A549 (cell line): ENCODE measurements around the gene DOK1. TPM values are rescaled to one million over a fixed set of nuclear protein-coding genes. Genes with fewer than 3 reads are reported as not detected.
"Not testable (repeated sequence)": the region's sequence is repeated elsewhere in the genome, so short reads cannot be mapped to it uniquely, and the experiment has no call there.

ENCODE experiments used
- ATAC-seq, 2 experiments: fragments of 200-7000 bp in 1 of 2; fragments of >200 bp in 1 of 2; cut with Nextera tagmentation in 1 of 2; cut with Tn5 transposase in 1 of 2; 3 replicates each; pipeline versions ENCODE4 v1.8.0 to v1.9.1; 2018 to 2020; ENCODE audit warnings: mild to moderate bottlenecking in 1 of 2, moderate library complexity in 1 of 2
- CTCF ChIA-PET: fragments of 300-600 bp; sonication (Branson Sonifier 250); formaldehyde crosslinking; extraction: SDS; loops from one replicate; lab custom pipeline; 2021; ENCODE audit warnings: antibody characterized with exemption, inconsistent platforms; lab: Yijun Ruan, JAX
- POLR2A ChIA-PET: fragments of 350-600 bp; formaldehyde crosslinking; extraction: SDS; loops from one replicate; lab custom pipeline; 2021; ENCODE audit warnings: antibody characterized with exemption, inconsistent platforms; lab: Yijun Ruan, JAX
- DNase-seq, 2 experiments: peaks; one replicate each; pipeline versions ENCODE4 v3.0.0 to v3.0.0-alpha.2; 2011 to 2016; ENCODE audit warnings: low read depth in 1 of 2, low spot score in 1 of 2
- FAIRE-seq: peaks from 2 replicates; lab custom pipeline; 2011; peaks lifted over from hg19 to GRCh38; lab: Jason Lieb, UNC
- H3K27ac ChIP-seq, 2 experiments: fragments of >200 bp; sonication (Bioruptor Twin); formaldehyde crosslinking; 3 replicates each; pipeline ENCODE4 v1.5.1; 2016 to 2017
- H3K4me1 ChIP-seq: fragments of >200 bp; sonication (Bioruptor Twin); formaldehyde crosslinking; 3 replicates; pipeline ENCODE4 v1.6.1; 2016
- H3K4me2 ChIP-seq: fragments of >200 bp; sonication (Bioruptor Twin); formaldehyde crosslinking; 3 replicates; pipeline ENCODE4 v1.6.1; 2016
- H3K4me3 ChIP-seq: fragments of >200 bp; sonication (Bioruptor Twin); formaldehyde crosslinking; 3 replicates; pipeline ENCODE4 v1.5.1; 2016
- H3K9me3 ChIP-seq: fragments of >200 bp; sonication (Bioruptor Twin); formaldehyde crosslinking; 3 replicates; pipeline ENCODE4 v1.6.1; 2016
- BHLHE40 ChIP-seq: IDR thresholded peaks from 2 replicates; pipeline ENCODE4 v1.6.1; 2012; ENCODE audit warnings: low read depth, low read length, inconsistent platforms
- CBX8 ChIP-seq: fragments of 200-600 bp; sonication (generic); IDR thresholded peaks from 2 replicates; pipeline ENCODE4 v1.6.1; 2016
- CHD2 ChIP-seq: fragments of 150-350 bp; IDR thresholded peaks from 2 replicates; pipeline ENCODE4 v1.6.1; 2014; ENCODE audit warnings: low read length; ENCODE audit not compliant: partially characterized antibody
- CHD4 ChIP-seq: fragments of 200-600 bp; sonication (generic); IDR thresholded peaks from 2 replicates; pipeline ENCODE4 v1.6.1; 2016; ENCODE audit warnings: antibody characterized with exemption, mild to moderate bottlenecking, borderline replicate concordance
- EHF ChIP-seq: fragments of 250-450 bp; sonication (Bioruptor Pico); IDR thresholded peaks from 2 replicates; pipeline ENCODE4 v1.5.0; 2020; ENCODE audit warnings: mild to moderate bottlenecking
- EHMT2 ChIP-seq: fragments of 200-600 bp; sonication (generic); IDR thresholded peaks from 2 replicates; pipeline ENCODE4 v1.6.1; 2016; ENCODE audit warnings: antibody characterized with exemption, low read depth, mild to moderate bottlenecking, moderate library complexity
- EP300 ChIP-seq, 2 experiments: fragments of >200 bp; sonication (Bioruptor Twin); formaldehyde crosslinking; IDR thresholded peaks; 2 replicates in 1 of 2; 3 replicates in 1 of 2; pipeline ENCODE4 v1.6.1; 2016 to 2017
- ESRRA ChIP-seq: fragments of 150-350 bp; IDR thresholded peaks from 2 replicates; pipeline ENCODE4 v1.6.1; 2014; ENCODE audit warnings: mild to moderate bottlenecking, low read length, borderline replicate concordance
- FOXS1 ChIP-seq: fragments of 250-450 bp; sonication (Bioruptor Pico); IDR thresholded peaks from 2 replicates; pipeline ENCODE4 v1.5.0; 2020; ENCODE audit warnings: mild to moderate bottlenecking, moderate library complexity
- GATA3 ChIP-seq: IDR thresholded peaks from 2 replicates; pipeline ENCODE4 v1.6.1; 2012; ENCODE audit warnings: borderline replicate concordance
- HEYL ChIP-seq: fragments of 250-450 bp; sonication (Bioruptor Pico); IDR thresholded peaks from 2 replicates; pipeline ENCODE4 v1.8.0; 2021; ENCODE audit warnings: mild to moderate bottlenecking, moderate library complexity
- JUNB ChIP-seq: fragments of >200 bp; sonication (Bioruptor Twin); formaldehyde crosslinking; IDR thresholded peaks from 2 replicates; pipeline ENCODE4 v1.6.1; 2016
- MAFK ChIP-seq: fragments of 450-650 bp; IDR thresholded peaks from 2 replicates; pipeline ENCODE4 v1.6.1; 2014; ENCODE audit not compliant: partially characterized antibody
- MAZ ChIP-seq: fragments of 150-350 bp; IDR thresholded peaks from 2 replicates; pipeline ENCODE4 v1.6.1; 2014; ENCODE audit warnings: antibody characterized with exemption, low read depth, low read length, borderline replicate concordance
- NFE2L2 ChIP-seq: fragments of 150-350 bp; conservative IDR thresholded peaks from 2 replicates; pipeline ENCODE4 v1.6.1; 2014; ENCODE audit warnings: low read length
- NR3C1 ChIP-seq: fragments of >200 bp; sonication (Bioruptor Twin); formaldehyde crosslinking; IDR thresholded peaks from 3 replicates; pipeline ENCODE4 v1.6.1; 2017
- PHF8 ChIP-seq: fragments of 200-600 bp; sonication (generic); IDR thresholded peaks from 2 replicates; pipeline ENCODE4 v1.6.1; 2016; ENCODE audit warnings: low read depth, mild to moderate bottlenecking, antibody characterized with exemption, moderate library complexity, borderline replicate concordance
- POLR2A ChIP-seq: IDR thresholded peaks from 2 replicates; pipeline ENCODE4 v1.6.1; 2012; ENCODE audit warnings: mild to moderate bottlenecking, low read length
- RCOR1 ChIP-seq: fragments of 150-350 bp; IDR thresholded peaks from 2 replicates; pipeline ENCODE4 v1.6.1; 2014; ENCODE audit warnings: antibody characterized with exemption, low read length, low read depth
- ZNF302 ChIP-seq: fragments of 250-450 bp; sonication (Bioruptor Pico); IDR thresholded peaks from 2 replicates; pipeline ENCODE4 v1.9.0; 2021; ENCODE audit warnings: inconsistent platforms, mild to moderate bottlenecking, moderate library complexity
- ZSCAN20 ChIP-seq: fragments of 250-450 bp; sonication (Bioruptor Pico); IDR thresholded peaks from 2 replicates; pipeline ENCODE4 v1.8.0; 2022; ENCODE audit warnings: mild to moderate bottlenecking, moderate library complexity
- whole genome bisulfite sequencing: methylation state at CpG from one replicate; pipeline ENCODE4 v1.1.6; 2017; ENCODE audit errors: missing lambda C conversion rate; 5-methylcytosine and 5-hydroxymethylcytosine counted together
- polyA plus RNA-seq, 4 experiments: library from polyadenylated mRNA; depleted of rRNA in 3 of 4; stranded (reverse); fragments of >200 nt; fragmentation: RNase III in 1 of 4; extraction: RNeasy Plus Mini Kit Qiagen cat#74134 plus additional on column Dnase treatment in 1 of 4; gene quantifications; 2 replicates in 3 of 4; 3 replicates in 1 of 4; pipeline ENCODE4 v1.2.3, GENCODE V29; 2011 to 2017
- TF ChIP-seq, protein P1 (sequence below): IDR thresholded peaks from 2 replicates; pipeline ENCODE4 v1.6.1; 2012
- TF ChIP-seq, protein P2 (sequence below): fragments of >200 bp; sonication (Bioruptor Twin); formaldehyde crosslinking; IDR thresholded peaks from 3 replicates; pipeline ENCODE4 v1.6.1; 2016
- TF ChIP-seq, protein P3 (sequence below): fragments of 250-450 bp; sonication (Bioruptor Pico); IDR thresholded peaks from 2 replicates; pipeline ENCODE4 v1.5.0; 2021; ENCODE audit warnings: mild to moderate bottlenecking, moderate library complexity, borderline replicate concordance
- TF ChIP-seq, protein P4 (sequence below): fragments of 150-350 bp; IDR thresholded peaks from 2 replicates; pipeline ENCODE4 v1.6.1; 2014; ENCODE audit warnings: low read depth, mild to moderate bottlenecking, low read length
- TF ChIP-seq, protein P5 (sequence below): fragments of 450-650 bp; IDR thresholded peaks from 2 replicates; pipeline ENCODE4 v1.6.1; 2014; ENCODE audit warnings: antibody characterized with exemption

The DOK1 gene
- polyA plus RNA-seq, 2 of the 4 experiments (the other 2 are of a cell fraction) = 4.0 to 5.0 TPM

DNA sequence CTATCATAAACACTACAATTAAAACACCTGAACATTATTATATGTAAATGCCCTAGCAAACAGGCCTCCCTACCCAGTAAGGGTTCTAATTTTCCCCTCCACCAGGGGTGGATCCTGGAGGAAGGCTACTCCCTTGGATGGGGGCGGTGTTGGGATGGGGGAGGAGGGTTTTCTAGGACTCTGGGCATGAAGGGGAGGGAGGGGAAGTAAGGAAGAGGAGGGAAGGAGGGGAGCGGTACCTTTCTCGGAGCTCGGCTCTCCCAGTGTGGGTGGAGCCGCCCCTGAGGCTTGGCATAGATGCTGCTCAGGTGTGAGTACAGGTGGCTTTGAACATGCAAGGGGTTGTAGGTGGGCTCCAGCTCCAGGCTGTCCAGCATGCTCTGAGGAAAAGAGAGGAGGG, 5.4 kb downstream of the DOK1 start:
- Histone ChIP-seq H3K4me2 (no peak overlapping the region), H3K4me1 (no peaks in the 10 kb centered on the region), H3K4me3 (no peak overlapping the region), H3K27ac (no peak overlapping the region), H3K9me3 (no peaks in the 10 kb centered on the region)
- WGBS = 75% methylated on average over 4 of the region's 5 CpGs
- DNase-seq (no peak), ATAC-seq (no peak), FAIRE-seq (no peak)
- TF ChIP-seq GATA3 (no peak), MAZ (no peak), EHMT2 (no peak), CHD4 (no peak), EHF (CRISPR knock-in tag) (no peak), BHLHE40 (no peak), PHF8 (no peak), POLR2A (no peak), FOXS1 (no peak), CBX8 (no peak), ESRRA (no peak)
- TF ChIP-seq, protein P1, sequence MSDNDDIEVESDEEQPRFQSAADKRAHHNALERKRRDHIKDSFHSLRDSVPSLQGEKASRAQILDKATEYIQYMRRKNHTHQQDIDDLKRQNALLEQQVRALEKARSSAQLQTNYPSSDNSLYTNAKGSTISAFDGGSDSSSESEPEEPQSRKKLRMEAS = no peak
- TF ChIP-seq, protein P2, sequence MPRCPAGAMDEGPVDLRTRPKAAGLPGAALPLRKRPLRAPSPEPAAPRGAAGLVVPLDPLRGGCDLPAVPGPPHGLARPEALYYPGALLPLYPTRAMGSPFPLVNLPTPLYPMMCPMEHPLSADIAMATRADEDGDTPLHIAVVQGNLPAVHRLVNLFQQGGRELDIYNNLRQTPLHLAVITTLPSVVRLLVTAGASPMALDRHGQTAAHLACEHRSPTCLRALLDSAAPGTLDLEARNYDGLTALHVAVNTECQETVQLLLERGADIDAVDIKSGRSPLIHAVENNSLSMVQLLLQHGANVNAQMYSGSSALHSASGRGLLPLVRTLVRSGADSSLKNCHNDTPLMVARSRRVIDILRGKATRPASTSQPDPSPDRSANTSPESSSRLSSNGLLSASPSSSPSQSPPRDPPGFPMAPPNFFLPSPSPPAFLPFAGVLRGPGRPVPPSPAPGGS = no peak
- TF ChIP-seq, protein P3, sequence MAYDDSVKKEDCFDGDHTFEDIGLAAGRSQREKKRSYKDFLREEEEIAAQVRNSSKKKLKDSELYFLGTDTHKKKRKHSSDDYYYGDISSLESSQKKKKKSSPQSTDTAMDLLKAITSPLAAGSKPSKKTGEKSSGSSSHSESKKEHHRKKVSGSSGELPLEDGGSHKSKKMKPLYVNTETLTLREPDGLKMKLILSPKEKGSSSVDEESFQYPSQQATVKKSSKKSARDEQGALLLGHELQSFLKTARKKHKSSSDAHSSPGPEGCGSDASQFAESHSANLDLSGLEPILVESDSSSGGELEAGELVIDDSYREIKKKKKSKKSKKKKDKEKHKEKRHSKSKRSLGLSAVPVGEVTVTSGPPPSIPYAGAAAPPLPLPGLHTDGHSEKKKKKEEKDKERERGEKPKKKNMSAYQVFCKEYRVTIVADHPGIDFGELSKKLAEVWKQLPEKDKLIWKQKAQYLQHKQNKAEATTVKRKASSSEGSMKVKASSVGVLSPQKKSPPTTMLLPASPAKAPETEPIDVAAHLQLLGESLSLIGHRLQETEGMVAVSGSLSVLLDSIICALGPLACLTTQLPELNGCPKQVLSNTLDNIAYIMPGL (CRISPR knock-in tag) = no peak
- ChIA-PET CTCF (interaction anchor here (1.3 to 8.6 kb wide), 3 partner anchors 27 to 76 kb away, joined by 3 to 63 read pairs (median 6); partner anchors contain the start of genes CCDC142 and TTC31), POLR2A (no interaction called here)

DNA sequence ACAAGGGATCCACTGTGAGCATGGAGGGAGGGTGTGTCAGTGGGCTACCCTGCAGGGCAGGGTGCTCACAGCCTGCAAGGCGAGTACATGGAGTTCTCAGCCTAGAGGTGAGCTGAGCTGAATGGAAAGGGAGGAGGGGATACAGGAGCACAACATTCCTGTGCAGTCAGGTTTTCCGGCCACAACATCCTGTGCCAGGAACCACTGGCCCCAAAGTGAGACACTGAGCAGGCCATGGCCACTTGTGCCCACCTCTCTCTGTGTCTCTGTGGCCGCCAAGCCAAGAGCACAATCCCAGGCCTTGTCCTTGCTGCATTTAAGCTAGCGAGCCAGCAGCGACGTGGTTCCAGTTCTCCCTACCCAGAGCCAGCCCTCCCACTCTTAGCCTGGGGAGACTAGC, 6.1 kb downstream of the DOK1 start:
- no peak for FAIRE-seq
- H3K4me1 ChIP-seq = no peaks in the 10 kb centered on the region
- WGBS = 71% methylated on average over 6 of the region's 6 CpGs

DNA sequence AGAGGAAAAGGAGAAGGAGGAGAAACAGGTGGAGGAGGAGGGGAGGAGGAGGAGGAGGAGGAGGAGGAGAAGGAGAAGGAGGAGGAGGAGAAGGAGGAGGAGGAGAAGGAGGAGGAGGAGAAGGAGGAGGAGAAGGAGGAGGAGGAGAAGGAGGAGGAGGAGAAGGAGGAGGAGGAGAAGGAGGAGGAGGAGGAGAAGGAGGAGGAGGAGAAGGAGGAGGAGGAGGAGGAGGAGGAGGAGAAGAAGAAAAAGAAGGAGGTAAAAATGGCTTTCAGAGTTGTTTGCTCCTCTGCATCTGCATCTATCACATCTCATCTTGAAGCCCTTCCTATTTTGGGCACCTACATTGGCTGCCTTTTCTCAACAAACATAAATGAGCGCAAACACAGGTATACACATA, 6.5 kb downstream of the DOK1 start:
- H3K27ac ChIP-seq, POLR2A ChIA-PET, ATAC-seq, FAIRE-seq, H3K9me3 ChIP-seq, DNase-seq, H3K4me2 ChIP-seq, H3K4me3 ChIP-seq, H3K4me1 ChIP-seq: not testable (repeated sequence)
- CTCF ChIA-PET = interaction anchor here (8.6 kb wide), 1 partner anchor 26 kb away, joined by 63 read pairs; no protein-coding TSS in a partner anchor
- 87% methylated on average over 1 of the region's 1 CpG for WGBS

More for the DNA sequence above, 6.1 kb downstream of the DOK1 start:
- ChIA-PET POLR2A (no interaction called here), CTCF (interaction anchor here (2.1 to 8.6 kb wide), 2 partner anchors 27 to 77 kb away, joined by 6 to 63 read pairs; partner anchors contain the start of genes CCDC142 and TTC31)
- H3K27ac ChIP-seq = no peak overlapping the region
- TF ChIP-seq HEYL (CRISPR knock-in tag) = no peak
- TF ChIP-seq EP300 (IDR thresholded peaks at IDR 0.05) = no peak
- TF ChIP-seq, protein P4, sequence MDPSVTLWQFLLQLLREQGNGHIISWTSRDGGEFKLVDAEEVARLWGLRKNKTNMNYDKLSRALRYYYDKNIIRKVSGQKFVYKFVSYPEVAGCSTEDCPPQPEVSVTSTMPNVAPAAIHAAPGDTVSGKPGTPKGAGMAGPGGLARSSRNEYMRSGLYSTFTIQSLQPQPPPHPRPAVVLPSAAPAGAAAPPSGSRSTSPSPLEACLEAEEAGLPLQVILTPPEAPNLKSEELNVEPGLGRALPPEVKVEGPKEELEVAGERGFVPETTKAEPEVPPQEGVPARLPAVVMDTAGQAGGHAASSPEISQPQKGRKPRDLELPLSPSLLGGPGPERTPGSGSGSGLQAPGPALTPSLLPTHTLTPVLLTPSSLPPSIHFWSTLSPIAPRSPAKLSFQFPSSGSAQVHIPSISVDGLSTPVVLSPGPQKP = no peak
- no peak for TF ChIP-seq CHD2
- TF ChIP-seq NFE2L2 = no peak
- TF ChIP-seq ZNF302 (CRISPR knock-in tag) = no peak
- no peak for TF ChIP-seq MAFK
- TF ChIP-seq EHMT2 = no peak
- TF ChIP-seq, protein P5, sequence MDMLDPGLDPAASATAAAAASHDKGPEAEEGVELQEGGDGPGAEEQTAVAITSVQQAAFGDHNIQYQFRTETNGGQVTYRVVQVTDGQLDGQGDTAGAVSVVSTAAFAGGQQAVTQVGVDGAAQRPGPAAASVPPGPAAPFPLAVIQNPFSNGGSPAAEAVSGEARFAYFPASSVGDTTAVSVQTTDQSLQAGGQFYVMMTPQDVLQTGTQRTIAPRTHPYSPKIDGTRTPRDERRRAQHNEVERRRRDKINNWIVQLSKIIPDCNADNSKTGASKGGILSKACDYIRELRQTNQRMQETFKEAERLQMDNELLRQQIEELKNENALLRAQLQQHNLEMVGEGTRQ = no peak
- TF ChIP-seq JUNB = no peak
- TF ChIP-seq, protein P1 = no peak
- TF ChIP-seq NR3C1 = no peak
- TF ChIP-seq RCOR1 = no peak
- no peak for TF ChIP-seq FOXS1
- no peak for TF ChIP-seq EHF (CRISPR knock-in tag)
- TF ChIP-seq ZSCAN20 (CRISPR knock-in tag) = no peak
- no peaks in the 10 kb centered on the region for H3K9me3 ChIP-seq
- ATAC-seq = peak; percentile 9 to 10; a peak in 2 of 6 replicates
- no peak for DNase-seq
- no peak overlapping the region for H3K4me3 ChIP-seq
- no peak overlapping the region for H3K4me2 ChIP-seq
